Neural progenitor cell (in vitro differentiated cells): Measurements from ENCODE around the gene SLC38A8. TPM values are rescaled to one million over a fixed set of nuclear protein-coding genes. Genes with fewer than 3 reads are reported as not detected.

ENCODE experiments used
- DNase-seq: peaks from one replicate; pipeline ENCODE4 v3.0.0-alpha.2; 2016; ENCODE audit warnings: low spot score
- H2AFZ ChIP-seq: fragments of 200-600 bp; sonication (generic); replicated peaks from 2 replicates; pipeline ENCODE4 v1.6.1; 2016; ENCODE audit warnings: antibody characterized with exemption
- H3F3A ChIP-seq: fragments of 200-600 bp; sonication (generic); 2 replicates; pipeline ENCODE4 v1.6.1; 2016; ENCODE audit warnings: antibody characterized with exemption, low read depth
- H3K27ac ChIP-seq: fragments of 200-600 bp; sonication (generic); 2 replicates; pipeline ENCODE4 v1.5.1; 2016; ENCODE audit warnings: mild to moderate bottlenecking
- H3K27me3 ChIP-seq: fragments of 200-600 bp; sonication (generic); 2 replicates; pipeline ENCODE4 v1.6.1; 2016; ENCODE audit warnings: mild to moderate bottlenecking, moderate library complexity
- H3K36me3 ChIP-seq: fragments of 200-600 bp; sonication (generic); 2 replicates; pipeline ENCODE4 v1.5.1; 2016
- H3K4me1 ChIP-seq: fragments of 200-600 bp; sonication (generic); 2 replicates; pipeline ENCODE4 v1.6.1; 2016; ENCODE audit warnings: mixed run types
- H3K4me2 ChIP-seq: fragments of 200-600 bp; sonication (generic); 2 replicates; pipeline ENCODE4 v1.6.1; 2016
- H3K4me3 ChIP-seq: fragments of 200-600 bp; sonication (generic); 2 replicates; pipeline ENCODE4 v1.5.1; 2016
- H3K79me2 ChIP-seq: fragments of 200-600 bp; sonication (generic); 2 replicates; pipeline ENCODE4 v1.6.1; 2016; ENCODE audit warnings: low read depth
- H3K9ac ChIP-seq: fragments of 200-600 bp; sonication (generic); 2 replicates; pipeline ENCODE4 v1.6.1; 2016
- H3K9me3 ChIP-seq: fragments of 200-600 bp; sonication (generic); 2 replicates; pipeline ENCODE4 v1.5.1; 2016; ENCODE audit warnings: low read depth
- H4K20me1 ChIP-seq: fragments of 200-600 bp; sonication (generic); 2 replicates; pipeline ENCODE4 v1.6.1; 2016; ENCODE audit warnings: low read depth
- H3K27ac Mint-ChIP-seq: 3 replicates; pipeline ENCODE4 v1.8.0; 2021; ENCODE audit warnings: mixed read lengths
- H3K27me3 Mint-ChIP-seq: 2 replicates; pipeline ENCODE4 v1.8.0; 2022; ENCODE audit warnings: low read depth, mild to moderate bottlenecking, inconsistent platforms, moderate library complexity, mixed read lengths; ENCODE audit not compliant: insufficient read depth
- H3K36me3 Mint-ChIP-seq: 3 replicates; pipeline ENCODE4 v1.8.0; 2021; ENCODE audit warnings: mixed read lengths
- H3K4me1 Mint-ChIP-seq: 3 replicates; pipeline ENCODE4 v1.8.0; 2021; ENCODE audit warnings: mixed read lengths
- H3K4me3 Mint-ChIP-seq: 3 replicates; pipeline ENCODE4 v1.8.0; 2021; ENCODE audit warnings: mild to moderate bottlenecking, moderate library complexity, mixed read lengths
- H3K9me3 Mint-ChIP-seq: 3 replicates; pipeline ENCODE4 v1.8.0; 2020; ENCODE audit warnings: mixed read lengths
- CTCF ChIP-seq: fragments of 200-600 bp; sonication (generic); IDR thresholded peaks from 2 replicates; pipeline ENCODE4 v1.5.1; 2017; ENCODE audit warnings: antibody characterized with exemption, mild to moderate bottlenecking
- EZH2 ChIP-seq: fragments of 200-600 bp; sonication (generic); IDR thresholded peaks from 2 replicates; pipeline ENCODE4 v1.6.1; 2017; ENCODE audit warnings: antibody characterized with exemption, mild to moderate bottlenecking, moderate library complexity
- EZH2phosphoT487 ChIP-seq: fragments of 200-600 bp; sonication (generic); IDR thresholded peaks from 2 replicates; pipeline ENCODE4 v1.6.1; 2017; ENCODE audit warnings: antibody characterized with exemption
- total RNA-seq: library from RNA; depleted of rRNA; stranded (reverse); fragments of >200 nt; gene quantifications from 2 replicates; pipeline ENCODE4 v1.2.3, GENCODE V29; 2015; ENCODE audit warnings: low replicate concordance

Gene SLC38A8
- total RNA-seq, 1 donor from 2014 or later = not detected

GRCh38 chr16:84048871-84049270 lies 6.3 kb upstream of the SLC38A8 start:
- DNase-seq = no peak
- H3K4me1 Mint-ChIP-seq = peaks cover 35% of the 10 kb centered on the region
- H3K9me3 Mint-ChIP-seq = no peaks in the 10 kb centered on the region
- no peak overlapping the region for H3K27ac ChIP-seq
- no peak overlapping the region for H3K9ac ChIP-seq
- H4K20me1 ChIP-seq = peaks cover 8% of the 10 kb centered on the region
- H3K36me3 ChIP-seq = no peaks in the 10 kb centered on the region
- no peaks in the 10 kb centered on the region for H3K9me3 ChIP-seq
- H3K4me2 ChIP-seq = no peak overlapping the region
- peaks cover 13% of the 10 kb centered on the region for H3K36me3 Mint-ChIP-seq
- H3K4me3 ChIP-seq = no peak overlapping the region
- H3K4me1 ChIP-seq = peaks cover 29% of the 10 kb centered on the region
- TF ChIP-seq EZH2 (no peak), CTCF (no peak)
- H3K27ac Mint-ChIP-seq = no peak overlapping the region
- H3K4me3 Mint-ChIP-seq = no peak overlapping the region
- peaks cover 12% of the 10 kb centered on the region for H3K27me3 Mint-ChIP-seq
- no peaks in the 10 kb centered on the region for H3K79me2 ChIP-seq
- no peaks in the 10 kb centered on the region for H3K27me3 ChIP-seq
- no peak overlapping the region for H2AFZ ChIP-seq
- peaks cover 32% of the 10 kb centered on the region for H3F3A ChIP-seq

GRCh38 chr16:84048270-84048669 lies 5.7 kb upstream of the SLC38A8 start:
- Mint-ChIP-seq H3K27me3 (peaks cover 14% of the 10 kb centered on the region), H3K4me3 (no peak overlapping the region), H3K4me1 (peaks cover 41% of the 10 kb centered on the region), H3K36me3 (peaks cover 9% of the 10 kb centered on the region), H3K27ac (peak overlapping the region; percentile 30), H3K9me3 (no peaks in the 10 kb centered on the region)
- H3K27me3 ChIP-seq = no peaks in the 10 kb centered on the region
- TF ChIP-seq EZH2phosphoT487 = no peak
- peak; percentile 42 for TF ChIP-seq CTCF
- TF ChIP-seq EZH2 = no peak
- H3K27ac ChIP-seq = no peak overlapping the region
- peaks cover 8% of the 10 kb centered on the region for H4K20me1 ChIP-seq
- H3K4me3 ChIP-seq = no peak overlapping the region
- peak; percentile 52 for DNase-seq
- H3F3A ChIP-seq = peaks cover 38% of the 10 kb centered on the region
- H3K4me2 ChIP-seq = no peak overlapping the region
- no peaks in the 10 kb centered on the region for H3K79me2 ChIP-seq
- peaks cover 35% of the 10 kb centered on the region for H3K4me1 ChIP-seq
- H3K9me3 ChIP-seq = no peaks in the 10 kb centered on the region
- H3K9ac ChIP-seq = no peak overlapping the region
- no peak overlapping the region for H2AFZ ChIP-seq
- no peaks in the 10 kb centered on the region for H3K36me3 ChIP-seq

- Histone ChIP-seq H3K79me2 (no peaks in the 10 kb centered on the region), H3K9me3 (no peaks in the 10 kb centered on the region), H3K36me3 (no peaks in the 10 kb centered on the region), H2AFZ (no peak overlapping the region), H3K9ac (no peak overlapping the region), H3F3A (peaks cover 44% of the 10 kb centered on the region), H3K4me2 (no peak overlapping the region), H3K27ac (no peak overlapping the region), H4K20me1 (peaks cover 8% of the 10 kb centered on the region), H3K27me3 (no peaks in the 10 kb centered on the region), H3K4me3 (no peak overlapping the region), H3K4me1 (peaks cover 41% of the 10 kb centered on the region)
- H3K9me3 Mint-ChIP-seq = no peaks in the 10 kb centered on the region
- DNase-seq = no peak
- H3K27ac Mint-ChIP-seq = peak overlapping the region; percentile 76
- TF ChIP-seq CTCF (no peak), EZH2phosphoT487 (no peak), EZH2 (no peak)
- no peak overlapping the region for H3K4me3 Mint-ChIP-seq
- H3K36me3 Mint-ChIP-seq = peaks cover 6% of the 10 kb centered on the region
- peaks cover 16% of the 10 kb centered on the region for H3K27me3 Mint-ChIP-seq
- peaks cover 44% of the 10 kb centered on the region for H3K4me1 Mint-ChIP-seq
Measured at GRCh38 chr16:84047626-84048025, 5.0 kb upstream of the SLC38A8 start.
